ENCODE data around the gene KLHL29.

KLHL29 gene

DNA sequence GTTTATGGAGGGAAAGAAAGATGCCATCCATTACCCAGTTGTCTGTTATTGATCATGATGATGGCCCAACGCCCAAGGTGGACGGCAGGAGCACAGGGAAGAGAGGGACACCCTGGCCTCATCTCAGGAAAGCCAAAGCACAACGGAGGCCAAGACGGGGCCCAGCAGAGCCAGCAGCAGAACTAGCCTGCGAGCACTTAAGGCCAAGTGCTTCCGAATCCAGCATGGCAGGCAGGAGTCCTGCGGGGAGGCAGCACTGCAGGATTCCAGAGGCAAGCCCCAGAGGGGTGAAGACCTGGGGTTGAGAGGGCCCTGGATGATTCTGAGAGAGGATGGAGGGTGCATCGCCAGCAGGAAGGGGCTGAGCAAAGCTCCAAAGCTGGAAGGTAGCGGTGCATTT, 28.3 kb upstream of the KLHL29 start:
- H3K4me3 ChIP-seq (ENCODE audit: low read depth, low read length): no peak overlapping the region
- TF ChIP-seq, protein P1, sequence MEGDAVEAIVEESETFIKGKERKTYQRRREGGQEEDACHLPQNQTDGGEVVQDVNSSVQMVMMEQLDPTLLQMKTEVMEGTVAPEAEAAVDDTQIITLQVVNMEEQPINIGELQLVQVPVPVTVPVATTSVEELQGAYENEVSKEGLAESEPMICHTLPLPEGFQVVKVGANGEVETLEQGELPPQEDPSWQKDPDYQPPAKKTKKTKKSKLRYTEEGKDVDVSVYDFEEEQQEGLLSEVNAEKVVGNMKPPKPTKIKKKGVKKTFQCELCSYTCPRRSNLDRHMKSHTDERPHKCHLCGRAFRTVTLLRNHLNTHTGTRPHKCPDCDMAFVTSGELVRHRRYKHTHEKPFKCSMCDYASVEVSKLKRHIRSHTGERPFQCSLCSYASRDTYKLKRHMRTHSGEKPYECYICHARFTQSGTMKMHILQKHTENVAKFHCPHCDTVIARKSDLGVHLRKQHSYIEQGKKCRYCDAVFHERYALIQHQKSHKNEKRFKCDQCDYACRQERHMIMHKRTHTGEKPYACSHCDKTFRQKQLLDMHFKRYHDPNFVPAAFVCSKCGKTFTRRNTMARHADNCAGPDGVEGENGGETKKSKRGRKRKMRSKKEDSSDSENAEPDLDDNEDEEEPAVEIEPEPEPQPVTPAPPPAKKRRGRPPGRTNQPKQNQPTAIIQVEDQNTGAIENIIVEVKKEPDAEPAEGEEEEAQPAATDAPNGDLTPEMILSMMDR (IDR thresholded peaks at IDR 0.05; ENCODE audit: borderline replicate concordance, insufficient read depth, low read depth, low read length): no peak

DNA sequence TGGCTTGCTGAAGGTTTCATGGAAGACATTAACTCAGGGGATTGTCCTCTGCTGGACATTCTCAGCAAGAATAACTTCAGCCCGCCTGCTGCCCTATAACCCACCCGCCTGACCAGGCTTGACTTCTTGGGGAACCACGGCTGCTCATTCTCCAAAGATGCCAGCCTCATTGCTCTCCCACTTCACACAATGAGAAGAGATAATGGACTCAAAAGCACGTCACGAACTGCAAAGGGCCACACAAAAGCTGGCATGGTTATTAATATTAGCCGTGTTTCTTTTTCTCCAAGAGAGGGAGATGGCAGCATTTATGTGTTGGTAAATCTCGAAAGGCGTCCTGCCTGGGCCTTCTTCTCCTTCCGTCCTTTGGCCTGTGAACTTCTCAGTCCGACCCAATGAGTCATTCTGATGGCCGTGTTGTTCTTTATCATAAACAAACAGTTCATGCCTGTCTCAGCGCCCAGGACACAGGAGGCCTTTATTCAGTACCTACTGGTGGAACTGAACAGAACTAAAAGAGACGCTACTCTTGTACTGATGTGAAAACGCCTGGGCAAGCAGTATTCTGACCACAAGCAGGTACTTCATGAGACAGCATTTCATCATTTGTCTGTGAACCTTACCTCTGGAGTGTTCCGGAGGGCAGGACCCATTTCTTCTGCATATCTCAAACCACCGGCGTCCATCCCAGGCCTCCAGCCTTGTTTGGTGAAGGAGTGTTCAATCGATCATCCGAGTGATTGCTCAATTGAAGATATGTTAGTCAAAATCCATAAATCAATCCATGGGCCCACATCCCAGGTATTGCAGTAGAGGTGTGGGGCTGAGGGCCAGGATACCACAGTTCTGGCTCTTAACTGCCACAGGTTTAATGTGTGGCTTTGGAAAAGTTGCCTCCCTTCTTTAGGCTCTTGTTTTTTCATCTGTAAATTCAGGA, 25.1 kb upstream of the KLHL29 start:
- TF ChIP-seq, protein P1 (IDR thresholded peaks at IDR 0.05; ENCODE audit: borderline replicate concordance, insufficient read depth, low read depth, low read length): no peak
- no peak overlapping the region for H3K4me3 ChIP-seq (ENCODE audit: low read depth, low read length)

DNA sequence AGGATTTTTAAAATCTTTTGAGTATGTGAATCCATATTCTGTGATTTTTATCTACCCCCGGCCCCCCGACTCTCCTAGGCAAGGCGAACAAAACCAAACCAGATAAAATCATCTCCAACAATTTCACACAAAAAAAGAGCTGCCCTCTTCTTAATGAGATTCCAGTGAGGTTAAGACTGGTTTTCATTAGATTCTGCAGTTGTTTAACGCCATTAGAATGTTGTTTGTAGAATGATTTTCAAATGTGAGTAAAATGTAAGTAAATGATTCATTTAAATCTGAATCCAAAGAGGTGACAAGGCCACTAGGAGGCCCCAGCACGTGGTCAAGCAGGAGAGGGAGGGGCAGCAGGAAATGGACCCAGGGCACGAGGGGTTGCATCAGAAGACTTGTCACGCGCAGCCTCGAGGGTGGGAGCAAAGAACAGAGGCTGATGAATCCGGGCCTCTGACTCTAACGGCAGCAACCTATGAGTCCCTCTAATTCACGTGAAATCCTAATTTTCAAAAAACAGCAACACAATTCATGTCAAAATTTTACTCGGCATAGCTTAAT, 24.3 kb upstream of the KLHL29 start:
- TF ChIP-seq, protein P1 (IDR thresholded peaks at IDR 0.05; ENCODE audit: borderline replicate concordance, insufficient read depth, low read depth, low read length): no peak
- H3K4me3 ChIP-seq (ENCODE audit: low read depth, low read length): no peak overlapping the region

DNA sequence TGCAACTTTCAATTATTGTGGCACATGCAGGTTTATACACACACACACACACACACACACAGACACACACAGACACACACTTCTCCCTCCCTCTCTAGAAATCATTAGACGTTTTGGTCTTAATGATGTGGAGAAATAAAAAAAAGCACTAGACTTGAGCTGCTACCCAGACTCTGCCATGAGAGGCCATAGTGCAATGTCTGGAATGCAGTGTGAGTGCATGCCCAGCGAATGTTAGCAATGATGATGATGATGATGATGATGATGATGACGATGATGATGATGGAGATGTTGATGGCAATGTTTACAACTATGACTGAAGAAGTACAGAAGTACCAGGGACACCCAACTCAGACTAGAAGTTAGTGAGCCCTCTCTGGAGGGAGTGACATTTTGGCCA, 23.8 kb upstream of the KLHL29 start:
- TF ChIP-seq, protein P1 (IDR thresholded peaks at IDR 0.05; ENCODE audit: borderline replicate concordance, insufficient read depth, low read depth, low read length): no peak
- no peak overlapping the region for H3K4me3 ChIP-seq (ENCODE audit: low read depth, low read length)

DNA sequence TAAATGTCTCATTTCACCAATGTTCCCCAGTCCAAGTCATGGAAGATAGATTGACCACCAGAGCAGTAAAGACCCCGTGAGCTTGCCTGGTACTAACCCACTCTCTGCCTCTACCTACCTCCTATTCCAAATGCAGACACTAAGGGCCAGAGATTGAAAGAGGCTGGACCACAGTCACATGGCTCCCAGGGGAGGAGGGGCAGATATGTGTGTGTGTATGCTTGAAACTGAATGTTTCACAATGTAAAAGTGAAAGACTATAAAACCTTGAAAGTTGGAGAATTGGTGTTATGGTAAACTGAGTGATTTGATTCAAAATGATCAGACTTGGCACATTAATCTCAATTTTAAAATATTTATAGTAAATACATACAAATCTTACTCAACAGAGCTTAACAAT, 21.7 kb upstream of the KLHL29 start:
- TF ChIP-seq, protein P1 (IDR thresholded peaks at IDR 0.05; ENCODE audit: borderline replicate concordance, insufficient read depth, low read depth, low read length): no peak
- no peak overlapping the region for H3K4me3 ChIP-seq (ENCODE audit: low read depth, low read length)

DNA sequence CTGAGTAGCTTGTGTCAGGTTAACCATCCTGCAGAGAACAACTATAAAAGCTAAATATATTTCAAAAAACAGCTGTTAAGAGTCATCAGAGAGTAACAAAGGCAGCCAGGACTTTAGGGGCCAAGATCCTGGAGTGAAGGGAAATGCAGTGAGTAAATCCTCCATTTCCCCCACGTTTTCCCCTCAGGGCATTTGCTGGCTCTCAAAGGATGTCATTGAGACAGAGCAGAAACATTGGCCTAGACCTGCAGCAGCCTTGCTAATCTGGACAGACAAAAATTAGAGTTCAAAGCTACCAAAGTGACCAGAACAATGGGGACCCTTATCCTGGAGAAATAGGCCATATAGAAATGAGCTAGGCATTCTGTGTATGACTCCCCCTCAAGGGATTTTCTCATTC, 21.1 kb upstream of the KLHL29 start:
- H3K4me3 ChIP-seq (ENCODE audit: low read depth, low read length): no peak overlapping the region
- TF ChIP-seq, protein P1 (IDR thresholded peaks at IDR 0.05; ENCODE audit: borderline replicate concordance, insufficient read depth, low read depth, low read length): no peak

DNA sequence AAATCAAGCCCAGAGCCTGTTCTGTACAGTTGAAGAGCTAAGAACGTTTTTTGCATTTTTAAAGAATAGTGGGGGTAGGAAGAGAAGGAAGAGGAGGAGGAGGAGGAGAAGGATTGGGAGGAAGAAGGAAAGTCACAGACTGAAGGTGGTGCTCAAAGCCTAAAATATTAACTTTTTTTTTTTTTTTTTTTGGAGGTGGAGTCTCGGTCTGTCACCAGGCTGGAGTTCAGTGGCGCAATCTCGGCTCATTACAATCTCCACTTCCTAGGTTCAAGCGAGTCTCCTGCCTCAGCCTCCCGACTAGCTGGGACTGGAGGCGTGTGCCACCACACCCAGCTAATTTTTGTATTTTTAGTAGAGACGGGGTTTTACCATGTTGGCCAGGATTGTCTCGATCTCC, 18.3 kb upstream of the KLHL29 start:
- no peak overlapping the region for H3K4me3 ChIP-seq (ENCODE audit: low read depth, low read length)
- TF ChIP-seq, protein P1 (IDR thresholded peaks at IDR 0.05; ENCODE audit: borderline replicate concordance, insufficient read depth, low read depth, low read length): no peak
